Fibroblast of lung (primary cell): Measurements from ENCODE around the gene DRG2.

ENCODE experiments used
- EZH2 ChIP-seq: IDR thresholded peaks from 2 replicates; pipeline ENCODE4 v1.5.1; 2012; ENCODE audit warnings: low read length, control low read depth, mild to moderate bottlenecking; ENCODE audit errors: missing control alignments
- TF ChIP-seq, protein P1 (sequence below), 2 donors: IDR thresholded peaks in 1 of 2; conservative IDR thresholded peaks in 1 of 2; 1 replicate in 1 of 2; 2 replicates in 1 of 2; pipeline ENCODE4 v1.5.1; 2011 to 2012; ENCODE audit warnings: low read length in 2 of 2, control low read depth in 1 of 2, inconsistent platforms in 1 of 2, low read depth in 1 of 2, mild to moderate bottlenecking in 1 of 2

GRCh38 chr17:18041776-18042175, 46.0 kb upstream of the DRG2 start:
- TF ChIP-seq, protein P1, sequence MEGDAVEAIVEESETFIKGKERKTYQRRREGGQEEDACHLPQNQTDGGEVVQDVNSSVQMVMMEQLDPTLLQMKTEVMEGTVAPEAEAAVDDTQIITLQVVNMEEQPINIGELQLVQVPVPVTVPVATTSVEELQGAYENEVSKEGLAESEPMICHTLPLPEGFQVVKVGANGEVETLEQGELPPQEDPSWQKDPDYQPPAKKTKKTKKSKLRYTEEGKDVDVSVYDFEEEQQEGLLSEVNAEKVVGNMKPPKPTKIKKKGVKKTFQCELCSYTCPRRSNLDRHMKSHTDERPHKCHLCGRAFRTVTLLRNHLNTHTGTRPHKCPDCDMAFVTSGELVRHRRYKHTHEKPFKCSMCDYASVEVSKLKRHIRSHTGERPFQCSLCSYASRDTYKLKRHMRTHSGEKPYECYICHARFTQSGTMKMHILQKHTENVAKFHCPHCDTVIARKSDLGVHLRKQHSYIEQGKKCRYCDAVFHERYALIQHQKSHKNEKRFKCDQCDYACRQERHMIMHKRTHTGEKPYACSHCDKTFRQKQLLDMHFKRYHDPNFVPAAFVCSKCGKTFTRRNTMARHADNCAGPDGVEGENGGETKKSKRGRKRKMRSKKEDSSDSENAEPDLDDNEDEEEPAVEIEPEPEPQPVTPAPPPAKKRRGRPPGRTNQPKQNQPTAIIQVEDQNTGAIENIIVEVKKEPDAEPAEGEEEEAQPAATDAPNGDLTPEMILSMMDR (conservative IDR thresholded peaks at IDR 0.05 in 1 of 2, IDR thresholded peaks at IDR 0.05 in 1 of 2; ENCODE audit: low read depth in 1 of 2, low read length in 2 of 2): no peak
- TF ChIP-seq EZH2: no peak
